ENCODE results near the gene PRUNE2. TPM values are rescaled to one million over a fixed set of nuclear protein-coding genes. Genes with fewer than 3 reads are reported as not detected.

Gene PRUNE2
- total RNA-seq, 1 donor from 2014 or later = 3.3 TPM

DNA sequence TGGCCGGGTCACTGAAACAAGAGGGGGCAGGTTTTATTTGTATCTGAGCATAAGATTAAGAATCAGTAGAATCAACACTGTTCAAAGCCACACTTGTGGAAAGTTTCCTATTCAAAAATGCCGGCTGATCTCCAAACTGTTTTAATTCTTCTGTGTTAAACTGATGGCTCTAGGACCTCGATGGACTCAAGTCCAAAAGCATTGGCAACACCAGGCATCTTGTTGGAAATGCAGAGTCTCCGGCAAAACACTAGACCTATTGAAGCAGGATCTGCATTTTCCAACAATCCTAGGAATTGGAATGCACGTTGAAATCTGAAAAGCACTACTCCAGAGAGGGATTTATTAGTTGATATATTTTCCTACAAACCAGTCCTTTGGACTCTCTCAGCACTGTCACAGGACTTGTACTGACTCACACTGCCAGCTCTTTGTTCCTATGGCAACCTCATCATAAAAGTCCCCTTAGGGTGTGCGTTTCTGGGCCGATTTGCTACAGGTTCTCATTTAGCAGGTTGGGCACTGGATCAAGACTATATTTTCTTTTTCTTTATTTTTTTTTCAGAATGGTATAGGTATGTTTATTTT is 189.7 kb downstream of the PRUNE2 start:
- TF ChIP-seq, protein P1, sequence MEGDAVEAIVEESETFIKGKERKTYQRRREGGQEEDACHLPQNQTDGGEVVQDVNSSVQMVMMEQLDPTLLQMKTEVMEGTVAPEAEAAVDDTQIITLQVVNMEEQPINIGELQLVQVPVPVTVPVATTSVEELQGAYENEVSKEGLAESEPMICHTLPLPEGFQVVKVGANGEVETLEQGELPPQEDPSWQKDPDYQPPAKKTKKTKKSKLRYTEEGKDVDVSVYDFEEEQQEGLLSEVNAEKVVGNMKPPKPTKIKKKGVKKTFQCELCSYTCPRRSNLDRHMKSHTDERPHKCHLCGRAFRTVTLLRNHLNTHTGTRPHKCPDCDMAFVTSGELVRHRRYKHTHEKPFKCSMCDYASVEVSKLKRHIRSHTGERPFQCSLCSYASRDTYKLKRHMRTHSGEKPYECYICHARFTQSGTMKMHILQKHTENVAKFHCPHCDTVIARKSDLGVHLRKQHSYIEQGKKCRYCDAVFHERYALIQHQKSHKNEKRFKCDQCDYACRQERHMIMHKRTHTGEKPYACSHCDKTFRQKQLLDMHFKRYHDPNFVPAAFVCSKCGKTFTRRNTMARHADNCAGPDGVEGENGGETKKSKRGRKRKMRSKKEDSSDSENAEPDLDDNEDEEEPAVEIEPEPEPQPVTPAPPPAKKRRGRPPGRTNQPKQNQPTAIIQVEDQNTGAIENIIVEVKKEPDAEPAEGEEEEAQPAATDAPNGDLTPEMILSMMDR (conservative IDR thresholded peaks at IDR 0.05) = no peak
- H3K9me3 Mint-ChIP-seq = no peaks in the 10 kb centered on the region
- H3K4me1 Mint-ChIP-seq (ENCODE audit: unreplicated experiment) = peaks cover 15% of the 10 kb centered on the region
- H3K27ac Mint-ChIP-seq = no peak overlapping the region
- peaks cover 25% of the 10 kb centered on the region for H3K27me3 Mint-ChIP-seq
- no peaks in the 10 kb centered on the region for H3K36me3 Mint-ChIP-seq
- no peak for DNase-seq (ENCODE audit: extremely low spot score, unreplicated experiment)
- H3K4me3 Mint-ChIP-seq = no peak overlapping the region

DNA sequence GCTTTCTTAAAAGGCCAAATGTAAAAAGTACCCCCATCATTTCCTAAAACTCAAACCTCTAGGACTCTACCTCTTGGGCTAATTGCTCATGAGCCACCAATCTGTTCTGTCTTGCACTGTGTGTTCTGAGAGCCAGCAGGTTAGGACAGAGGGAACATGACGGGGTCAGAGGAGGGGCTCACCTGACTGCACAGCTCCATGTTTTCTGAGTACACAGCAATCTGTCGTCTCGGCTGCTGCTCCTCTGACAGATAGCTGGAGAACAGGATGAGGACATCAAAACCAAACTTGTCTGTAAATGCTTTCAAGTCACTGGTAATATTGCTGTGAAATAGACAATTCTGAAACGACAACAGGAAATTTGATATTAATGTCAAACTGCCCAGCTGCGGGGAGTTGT is 192.5 kb downstream of the PRUNE2 start:
- no peak overlapping the region for H3K4me3 Mint-ChIP-seq
- no peak for DNase-seq (ENCODE audit: extremely low spot score, unreplicated experiment)
- TF ChIP-seq, protein P1 (conservative IDR thresholded peaks at IDR 0.05) = no peak
- H3K27me3 Mint-ChIP-seq = peaks cover 38% of the 10 kb centered on the region
- H3K27ac Mint-ChIP-seq = no peak overlapping the region
- no peaks in the 10 kb centered on the region for H3K9me3 Mint-ChIP-seq
- H3K36me3 Mint-ChIP-seq = no peaks in the 10 kb centered on the region
- peaks cover 15% of the 10 kb centered on the region for H3K4me1 Mint-ChIP-seq (ENCODE audit: unreplicated experiment)

DNA sequence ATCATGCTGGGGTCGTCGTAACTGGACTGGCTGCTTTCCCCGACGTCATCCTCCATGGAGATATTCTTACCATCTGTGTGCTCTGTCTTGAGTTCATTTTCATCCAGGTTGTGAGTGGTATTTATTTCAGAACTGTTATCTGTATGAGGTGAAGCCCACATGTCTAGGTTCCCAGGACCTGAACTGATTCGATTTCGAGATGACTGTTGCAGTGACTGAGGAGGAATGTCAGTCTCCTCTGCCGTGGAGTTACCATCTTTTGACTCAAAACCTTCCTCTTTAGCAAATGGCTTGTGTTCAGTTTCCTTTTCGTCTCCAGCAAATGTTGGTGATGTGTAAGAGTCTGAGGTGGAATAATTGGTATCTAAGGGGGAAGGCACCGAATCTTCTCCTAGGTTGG is 196.9 kb downstream of the PRUNE2 start:
- H3K4me1 Mint-ChIP-seq (ENCODE audit: unreplicated experiment) = peaks cover 10% of the 10 kb centered on the region
- DNase-seq (ENCODE audit: extremely low spot score, unreplicated experiment) = no peak
- H3K9me3 Mint-ChIP-seq = no peaks in the 10 kb centered on the region
- TF ChIP-seq, protein P1 (conservative IDR thresholded peaks at IDR 0.05) = no peak
- H3K4me3 Mint-ChIP-seq = no peak overlapping the region
- no peaks in the 10 kb centered on the region for H3K36me3 Mint-ChIP-seq
- peaks cover 65% of the 10 kb centered on the region for H3K27me3 Mint-ChIP-seq
- no peak overlapping the region for H3K27ac Mint-ChIP-seq

DNA sequence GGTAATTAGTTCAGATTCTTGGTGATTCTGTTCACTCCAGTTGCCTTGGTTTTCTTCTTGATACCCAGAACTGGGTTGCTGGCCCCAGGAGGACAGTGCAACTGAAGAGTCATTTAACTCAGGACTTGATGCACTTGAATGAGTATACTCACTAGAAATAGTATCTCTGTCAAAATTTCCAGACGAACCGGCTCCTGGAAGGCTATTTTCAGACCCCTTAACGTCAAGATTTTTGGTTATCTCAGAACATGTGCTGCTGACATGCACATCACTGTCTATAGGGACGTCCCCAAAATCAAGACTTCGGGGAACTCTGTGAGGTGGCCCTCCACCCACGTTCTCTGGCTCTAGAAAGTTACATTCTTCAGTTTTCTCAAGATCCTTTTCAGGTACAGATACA is 198.4 kb downstream of the PRUNE2 start:
- Mint-ChIP-seq H3K36me3 (no peaks in the 10 kb centered on the region), H3K4me1 (ENCODE audit: unreplicated experiment) (peaks cover 6% of the 10 kb centered on the region), H3K27me3 (peaks cover 67% of the 10 kb centered on the region), H3K9me3 (no peaks in the 10 kb centered on the region), H3K27ac (no peak overlapping the region), H3K4me3 (no peak overlapping the region)
- TF ChIP-seq, protein P1 (conservative IDR thresholded peaks at IDR 0.05) = no peak
- DNase-seq (ENCODE audit: extremely low spot score, unreplicated experiment) = no peak

DNA sequence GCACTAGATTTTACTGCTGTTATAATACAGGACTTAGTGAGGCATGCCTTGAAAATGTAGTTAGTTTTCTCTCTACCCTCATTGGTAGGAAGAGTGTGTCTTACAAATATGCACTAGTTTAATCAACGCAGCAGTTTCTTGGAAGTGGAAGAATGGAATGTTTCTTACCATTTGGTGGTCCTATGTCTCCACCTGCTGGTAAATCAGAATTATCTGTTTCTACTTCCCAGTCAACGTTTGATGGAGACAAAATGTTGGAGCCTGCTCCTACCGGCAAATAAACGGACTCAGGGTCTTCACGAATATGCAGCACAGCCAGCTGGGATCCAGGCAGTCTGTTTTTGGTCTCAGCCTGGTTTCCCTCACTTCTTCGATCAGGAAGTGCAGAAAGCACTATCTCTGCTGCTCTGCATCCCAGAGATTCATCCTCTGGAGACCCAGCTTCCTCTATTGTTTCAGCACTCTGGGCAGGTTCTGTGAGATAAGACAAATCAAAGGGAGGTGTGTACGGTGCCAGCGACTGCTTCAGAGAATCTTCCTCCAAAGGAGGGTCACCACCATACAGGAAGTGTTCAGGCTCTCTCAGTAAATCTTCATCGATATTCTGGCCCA is 201.2 kb downstream of the PRUNE2 start:
- TF ChIP-seq, protein P1 (conservative IDR thresholded peaks at IDR 0.05) = peak; percentile 90
- H3K4me3 Mint-ChIP-seq = no peak overlapping the region
- no peak overlapping the region for H3K27ac Mint-ChIP-seq
- no peaks in the 10 kb centered on the region for H3K36me3 Mint-ChIP-seq
- no peak for DNase-seq (ENCODE audit: extremely low spot score, unreplicated experiment)
- no peaks in the 10 kb centered on the region for H3K9me3 Mint-ChIP-seq
- peaks cover 19% of the 10 kb centered on the region for H3K4me1 Mint-ChIP-seq (ENCODE audit: unreplicated experiment)
- peaks cover 64% of the 10 kb centered on the region for H3K27me3 Mint-ChIP-seq

All from type B pancreatic cell (in vitro differentiated cells).